GM19372 (cell line): Measurements from ENCODE around the gene CARD16.

Experiments
- ATAC-seq: cut with Tn5 transposase; IDR thresholded peaks from one replicate; pipeline ENCODE4 v1.9.1; 2021; ENCODE audit warnings: mild to moderate bottlenecking, low read depth, moderate library complexity; ENCODE audit not compliant: unreplicated experiment

The CARD16 gene

GRCh38 chr11:104999721-105000120 is 45.4 kb downstream of the CARD16 start:
- no peak for ATAC-seq

DNA sequence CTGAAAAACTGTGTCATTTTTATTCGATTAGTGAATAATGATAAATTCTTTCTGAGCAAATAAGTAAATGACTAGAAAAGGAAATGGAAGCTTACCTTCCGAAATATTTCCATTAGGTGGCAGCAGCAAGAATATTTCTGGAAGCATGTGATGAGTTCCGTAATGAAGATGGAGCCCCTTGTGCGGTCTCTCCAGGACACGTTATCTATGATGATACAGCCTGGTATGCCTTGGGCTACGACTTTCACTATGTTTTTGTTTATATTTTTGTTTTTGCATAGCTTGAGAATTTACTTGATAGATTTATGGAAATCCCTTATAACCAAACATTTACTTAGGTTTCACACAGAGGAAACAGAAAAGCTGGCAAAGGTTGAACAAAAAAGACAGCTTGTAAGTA is 47.8 kb downstream of the CARD16 start:
- no peak for ATAC-seq

GRCh38 chr11:104995001-104995408 is 50.1 kb downstream of the CARD16 start:
- ATAC-seq, result no peak

DNA sequence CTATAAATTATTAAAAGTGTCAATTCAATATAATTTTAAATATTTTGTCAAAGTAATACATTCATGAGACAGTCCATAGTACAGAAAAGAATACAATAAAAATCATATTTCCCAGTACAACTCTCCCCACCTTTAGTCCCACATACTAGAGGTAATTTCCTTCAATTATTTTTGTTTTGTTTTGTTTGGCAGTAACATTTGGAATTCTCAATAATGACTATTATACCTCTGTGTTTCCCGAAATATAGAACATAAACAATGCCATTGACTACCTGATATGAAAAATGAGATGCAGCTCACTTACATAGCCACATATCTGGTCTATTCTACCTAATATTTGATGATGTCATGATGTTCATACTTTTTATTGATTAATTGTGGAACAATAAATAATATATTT is 52.4 kb downstream of the CARD16 start:
- no peak for ATAC-seq

- ATAC-seq, result no peak
Measured at GRCh38 chr11:104991994-104992393, 53.1 kb downstream of the CARD16 start.
